Measurements from ENCODE around the gene UNC13A. TPM values are rescaled to one million over a fixed set of nuclear protein-coding genes. Genes with fewer than 3 reads are reported as not detected.

UNC13A gene
- total RNA-seq, 1 experiment from 2014 or later, result 0.18 TPM

GRCh38 chr19:17646441-17646840 lies 41.7 kb downstream of the UNC13A start:
- no peak for DNase-seq
- H3K36me3 ChIP-seq (ENCODE audit: control insufficient read depth, insufficient read depth, low read length), result no peaks in the 10 kb centered on the region
- no peaks in the 10 kb centered on the region for H3K9me3 ChIP-seq
- Mint-ChIP-seq H3K4me1 (ENCODE audit: low read depth, unreplicated experiment) (no peaks in the 10 kb centered on the region), H3K36me3 (ENCODE audit: insufficient read depth, unreplicated experiment) (no peaks in the 10 kb centered on the region), H3K27ac (ENCODE audit: unreplicated experiment) (no peak overlapping the region), H3K9me3 (ENCODE audit: unreplicated experiment) (no peaks in the 10 kb centered on the region), H3K4me3 (ENCODE audit: unreplicated experiment) (no peak overlapping the region), H3K27me3 (ENCODE audit: insufficient read depth, unreplicated experiment) (peaks cover 9% of the 10 kb centered on the region)
- TF ChIP-seq CTCF (IDR thresholded peaks at IDR 0.05; ENCODE audit: insufficient read depth in 1 of 2, low read depth in 1 of 2, low read length in 1 of 2, severe bottlenecking in 1 of 2, unreplicated experiment in 1 of 2), result no peak
- no peaks in the 10 kb centered on the region for H3K27me3 ChIP-seq (replicated peaks; ENCODE audit: control insufficient read depth, insufficient read depth, low read length)
- POLR2A ChIA-PET, result no interaction called here
- H3K4me1 ChIP-seq, result no peaks in the 10 kb centered on the region
- BruUV-seq (replicated peaks), result no TSS peak
- CTCF ChIA-PET, result no interaction called here
- no peak overlapping the region for H3K4me3 ChIP-seq (ENCODE audit: low read depth, low read length)
- intact Hi-C loops (cut with micrococcal nuclease; ENCODE audit: unreplicated experiment), result loop anchor here (1.0 kb wide), 1 partner anchor 33 kb away; no protein-coding TSS in a partner anchor

- Mint-ChIP-seq H3K4me3 (ENCODE audit: unreplicated experiment) (no peak overlapping the region), H3K27me3 (ENCODE audit: insufficient read depth, unreplicated experiment) (peaks cover 9% of the 10 kb centered on the region), H3K36me3 (ENCODE audit: insufficient read depth, unreplicated experiment) (no peaks in the 10 kb centered on the region), H3K9me3 (ENCODE audit: unreplicated experiment) (no peaks in the 10 kb centered on the region), H3K4me1 (ENCODE audit: low read depth, unreplicated experiment) (no peaks in the 10 kb centered on the region), H3K27ac (ENCODE audit: unreplicated experiment) (no peak overlapping the region)
- Histone ChIP-seq H3K4me1 (no peaks in the 10 kb centered on the region), H3K4me3 (ENCODE audit: low read depth, low read length) (no peak overlapping the region), H3K36me3 (ENCODE audit: control insufficient read depth, insufficient read depth, low read length) (no peaks in the 10 kb centered on the region), H3K9me3 (no peaks in the 10 kb centered on the region), H3K27me3 (replicated peaks; ENCODE audit: control insufficient read depth, insufficient read depth, low read length) (no peaks in the 10 kb centered on the region)
- BruUV-seq (replicated peaks), result no TSS peak
- DNase-seq, result no peak
- intact Hi-C loops (cut with micrococcal nuclease; ENCODE audit: unreplicated experiment), result no loop called here
- TF ChIP-seq CTCF (IDR thresholded peaks at IDR 0.05; ENCODE audit: insufficient read depth in 1 of 2, low read depth in 1 of 2, low read length in 1 of 2, severe bottlenecking in 1 of 2, unreplicated experiment in 1 of 2), result no peak
- POLR2A ChIA-PET, result no interaction called here
- CTCF ChIA-PET, result interaction anchor here (0.6 kb wide), 1 partner anchor 391 kb away, joined by 3 read pairs; no protein-coding TSS in a partner anchor
These were observed 42.7 kb downstream of the UNC13A start for GRCh38 chr19:17645339-17645963.

GRCh38 chr19:17642656-17643055 lies 45.5 kb downstream of the UNC13A start:
- Histone ChIP-seq H3K4me1 (no peaks in the 10 kb centered on the region), H3K36me3 (ENCODE audit: control insufficient read depth, insufficient read depth, low read length) (no peaks in the 10 kb centered on the region), H3K9me3 (no peaks in the 10 kb centered on the region), H3K27me3 (replicated peaks; ENCODE audit: control insufficient read depth, insufficient read depth, low read length) (no peaks in the 10 kb centered on the region), H3K4me3 (ENCODE audit: low read depth, low read length) (no peak overlapping the region)
- intact Hi-C loops (cut with micrococcal nuclease; ENCODE audit: unreplicated experiment), result no loop called here
- H3K27ac Mint-ChIP-seq (ENCODE audit: unreplicated experiment), result no peak overlapping the region
- ChIA-PET CTCF (no interaction called here), POLR2A (no interaction called here)
- DNase-seq, result no peak
- no TSS peak for BruUV-seq (replicated peaks)
- no peaks in the 10 kb centered on the region for H3K9me3 Mint-ChIP-seq (ENCODE audit: unreplicated experiment)
- no peak for TF ChIP-seq CTCF (IDR thresholded peaks at IDR 0.05; ENCODE audit: insufficient read depth in 1 of 2, low read depth in 1 of 2, low read length in 1 of 2, severe bottlenecking in 1 of 2, unreplicated experiment in 1 of 2)
- H3K4me1 Mint-ChIP-seq (ENCODE audit: low read depth, unreplicated experiment), result no peaks in the 10 kb centered on the region
- no peaks in the 10 kb centered on the region for H3K36me3 Mint-ChIP-seq (ENCODE audit: insufficient read depth, unreplicated experiment)
- peaks cover 8% of the 10 kb centered on the region for H3K27me3 Mint-ChIP-seq (ENCODE audit: insufficient read depth, unreplicated experiment)
- H3K4me3 Mint-ChIP-seq (ENCODE audit: unreplicated experiment), result no peak overlapping the region
